Astrocyte of the spinal cord (primary cell): ENCODE data around the gene ILK.

Source experiments
- DNase-seq: peaks from one replicate; pipeline ENCODE4 v3.0.0; 2011; ENCODE audit warnings: low read depth, low spot score
- H3K4me3 ChIP-seq: 2 replicates; pipeline ENCODE4 v1.5.1; 2011; ENCODE audit warnings: low read depth, mild to moderate bottlenecking, low read length, moderate library complexity
- CTCF ChIP-seq: IDR thresholded peaks from 2 replicates; pipeline ENCODE4 v1.5.1; 2012; ENCODE audit warnings: low read depth, mild to moderate bottlenecking, low read length, inconsistent platforms
- in situ Hi-C: cut with HindIII; loops from 2 replicates; pipeline ENCODE4 v1.10.0; 2017; ENCODE audit warnings: low sequenced_read_pairs

ILK gene

GRCh38 chr11:6603287-6604080 is at the start of gene ILK, which contains the start of gene RRP8:
Gene ILK (plus strand): TSS chr11:6603774. CDS start chr11:6604272, 498 bp downstream.
Gene RRP8 (minus strand): TSS chr11:6603616. CDS start chr11:6603502, 114 bp downstream.
- peak within 1 kb of the TSS; percentile 62 for H3K4me3 ChIP-seq
- no peak for TF ChIP-seq CTCF
- in situ Hi-C loops = no loop called here
- peak; percentile 92 for DNase-seq

- TF ChIP-seq CTCF = no peak
- H3K4me3 ChIP-seq = no peak overlapping the region
- in situ Hi-C loops = no loop called here
- no peak for DNase-seq
These were observed 48.5 kb upstream of the ILK start for GRCh38 chr11:6554828-6555706.

- no peak for DNase-seq
- in situ Hi-C loops = no loop called here
- H3K4me3 ChIP-seq = no peak overlapping the region
- TF ChIP-seq CTCF = no peak
These were observed 47.2 kb upstream of the ILK start for GRCh38 chr11:6556139-6556949.

- H3K4me3 ChIP-seq = no peak overlapping the region
- in situ Hi-C loops = no loop called here
- no peak for TF ChIP-seq CTCF
- no peak for DNase-seq
These were observed 46.5 kb upstream of the ILK start for GRCh38 chr11:6557063-6557462.

GRCh38 chr11:6557761-6558674 is 45.6 kb upstream of the ILK start:
- in situ Hi-C loops = no loop called here
- TF ChIP-seq CTCF = no peak
- H3K4me3 ChIP-seq = no peak overlapping the region
- no peak for DNase-seq
